HCT116 (cell line): ENCODE results near the gene MVK.

ENCODE experiments used
- CTCF ChIP-seq, 3 experiments: fragments of 200-600 bp in 1 of 3; sonication (generic) in 1 of 3; IDR thresholded peaks in 2 of 3; conservative IDR thresholded peaks in 1 of 3; 2 replicates each; pipeline ENCODE4 v1.5.1; 2012 to 2017; ENCODE audit warnings: low read depth in 2 of 3, low read length in 2 of 3, antibody characterized with exemption in 1 of 3, borderline replicate concordance in 1 of 3, control low read depth in 1 of 3, mild to moderate bottlenecking in 1 of 3, mixed read lengths in 1 of 3, mixed run types in 1 of 3, moderate library complexity in 1 of 3; ENCODE audit not compliant: insufficient read depth in 1 of 3
- ELF1 ChIP-seq: IDR thresholded peaks from 2 replicates; pipeline ENCODE4 v1.6.1; 2012; ENCODE audit warnings: low read depth, borderline replicate concordance
- EZH2 ChIP-seq: fragments of 200-600 bp; sonication (generic); IDR thresholded peaks from 2 replicates; pipeline ENCODE4 v1.6.1; 2017; ENCODE audit warnings: antibody characterized with exemption, mixed run types
- FOSL1 ChIP-seq: IDR thresholded peaks from 2 replicates; pipeline ENCODE4 v1.6.1; 2012; ENCODE audit warnings: low read depth
- JUND ChIP-seq: IDR thresholded peaks from 2 replicates; pipeline ENCODE4 v1.6.1; 2012
- POLR2A ChIP-seq: IDR thresholded peaks from 2 replicates; pipeline ENCODE4 v1.7.0; 2011; ENCODE audit warnings: borderline replicate concordance; ENCODE audit not compliant: insufficient read depth, insufficient read length; ENCODE audit errors: extremely low read depth
- POLR2AphosphoS5 ChIP-seq: IDR thresholded peaks from 2 replicates; pipeline ENCODE4 v1.6.1; 2011; ENCODE audit warnings: mild to moderate bottlenecking, low read depth, low read length, moderate library complexity
- RAD21 ChIP-seq: IDR thresholded peaks from 2 replicates; pipeline ENCODE4 v1.6.1; 2012; ENCODE audit warnings: low read depth, mild to moderate bottlenecking
- TCF7L2 ChIP-seq: IDR thresholded peaks from 2 replicates; pipeline ENCODE4 v1.7.0; 2011; ENCODE audit warnings: borderline replicate concordance, inconsistent platforms; ENCODE audit not compliant: insufficient read depth, insufficient read length; ENCODE audit errors: extremely low read depth
- YY1 ChIP-seq: IDR thresholded peaks from 2 replicates; pipeline ENCODE4 v1.6.1; 2011; ENCODE audit warnings: low read length, low read depth, moderate library complexity, mild to moderate bottlenecking; ENCODE audit not compliant: insufficient replicate concordance; ENCODE audit errors: extremely low read depth
- ZBTB33 ChIP-seq: IDR thresholded peaks from 2 replicates; pipeline ENCODE4 v1.6.1; 2011; ENCODE audit warnings: mild to moderate bottlenecking, low read length, moderate library complexity; ENCODE audit not compliant: insufficient replicate concordance; ENCODE audit errors: extremely low read depth

- TF ChIP-seq RAD21 (no peak), CTCF (IDR thresholded peaks at IDR 0.05 in 2 of 3, conservative IDR thresholded peaks at IDR 0.05 in 1 of 3; ENCODE audit: borderline replicate concordance in 1 of 3, insufficient read depth in 1 of 3, low read depth in 2 of 3, low read length in 2 of 3) (no peak), POLR2A (no peak), FOSL1 (no peak), JUND (no peak), ELF1 (no peak), EZH2 (no peak), POLR2AphosphoS5 (no peak), ZBTB33 (no peak), YY1 (no peak), TCF7L2 (no peak)
Measured at GRCh38 chr12:109618082-109618481, 44.5 kb downstream of the MVK start.
